G401.6 (cell line): ENCODE measurements around the gene ITGAE.
"Not testable (repeated sequence)": the region's sequence is repeated elsewhere in the genome, so short reads cannot be mapped to it uniquely, and the experiment has no call there.

Source experiments
- FAIRE-seq: peaks from 2 replicates; lab custom pipeline; 2012; peaks lifted over from hg19 to GRCh38; lab: Jason Lieb, UNC

ITGAE gene

DNA sequence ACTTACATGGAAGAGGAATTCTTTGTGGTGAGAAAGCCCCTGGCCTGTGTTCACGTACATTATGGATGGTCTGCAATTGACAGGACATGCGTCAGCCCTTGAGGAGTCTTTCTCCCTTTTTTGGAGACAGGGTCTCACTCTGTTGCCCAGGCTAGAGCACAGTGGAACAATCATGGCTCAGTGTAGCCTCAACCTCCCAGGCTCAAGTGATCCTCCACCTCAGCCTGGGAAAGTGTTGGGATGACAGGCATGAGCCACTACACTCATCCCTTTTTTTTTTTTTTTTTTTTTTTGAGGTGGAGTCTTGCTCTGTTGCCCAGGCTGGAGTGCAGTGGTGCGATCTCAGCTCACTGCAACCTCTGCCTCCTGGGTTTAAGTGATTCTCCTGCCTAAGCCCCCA, 72.9 kb downstream of the ITGAE start:
- not testable (repeated sequence) for FAIRE-seq

DNA sequence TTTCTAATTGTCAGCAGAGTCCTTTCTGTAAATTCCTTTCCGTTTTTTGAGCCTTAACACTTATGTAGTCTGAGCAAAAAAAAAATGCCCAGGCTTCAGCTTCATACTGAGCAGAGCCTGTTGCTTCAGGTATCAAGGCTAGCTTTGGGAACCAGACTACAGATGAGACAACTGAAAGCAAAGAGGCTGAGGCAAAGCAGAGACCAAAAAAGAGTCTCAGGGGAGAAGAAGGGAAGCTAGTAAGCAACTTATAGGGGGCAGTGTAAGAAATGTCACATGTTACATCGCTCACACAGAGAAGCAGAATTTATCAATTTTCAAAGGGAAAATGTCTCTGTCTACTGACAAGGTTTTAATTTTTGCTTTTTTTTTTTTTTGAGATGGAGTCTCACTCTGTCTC, 73.9 kb downstream of the ITGAE start:
- FAIRE-seq = no peak

GRCh38 chr17:3724378-3725077, 76.5 kb downstream of the ITGAE start:
- no peak for FAIRE-seq

DNA sequence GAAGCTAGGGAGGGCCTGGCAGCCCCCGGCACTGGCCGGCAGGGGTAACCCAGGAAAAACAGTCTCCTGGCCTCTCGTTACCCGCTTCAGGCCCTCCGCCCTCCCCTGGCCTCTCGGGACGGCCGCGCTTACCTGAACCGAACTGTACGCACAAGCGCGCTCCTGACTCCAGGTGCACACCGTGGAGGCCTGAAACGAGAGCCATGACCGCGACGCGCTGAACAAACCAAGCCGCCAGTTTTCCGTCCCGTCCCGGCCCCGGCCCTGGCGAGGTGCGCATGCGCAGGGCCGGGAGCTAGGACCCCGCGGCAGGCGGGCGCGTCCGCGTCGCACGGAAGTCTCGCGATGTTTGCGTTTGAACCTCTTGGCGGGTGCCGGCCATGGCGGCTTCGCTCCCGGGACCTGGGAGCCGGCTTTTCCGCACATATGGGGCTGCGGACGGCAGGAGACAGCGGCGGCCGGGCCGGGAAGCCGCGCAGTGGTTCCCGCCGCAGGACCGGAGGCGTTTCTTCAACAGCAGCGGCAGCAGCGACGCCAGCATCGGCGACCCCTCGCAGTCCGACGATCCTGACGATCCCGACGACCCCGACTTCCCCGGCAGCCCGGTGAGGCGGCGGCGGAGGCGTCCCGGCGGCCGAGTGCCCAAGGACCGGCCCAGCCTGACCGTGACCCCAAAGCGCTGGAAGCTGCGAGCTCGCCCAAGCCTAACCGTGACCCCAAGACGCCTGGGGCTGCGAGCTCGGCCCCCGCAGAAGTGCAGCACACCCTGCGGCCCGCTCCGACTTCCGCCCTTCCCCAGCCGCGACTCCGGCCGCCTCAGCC, 77.2 kb downstream of the ITGAE start, which contains the start of gene HASPIN:
Gene HASPIN (plus strand): TSS at position 348 of the 822 bp plus-strand sequence. CDS start 33 bp downstream, at position 381.
- no peak for FAIRE-seq

- FAIRE-seq = no peak
Measured at GRCh38 chr17:3723188-3723555, 77.8 kb downstream of the ITGAE start.

- no peak for FAIRE-seq
Measured at GRCh38 chr17:3722716-3723115, 78.3 kb downstream of the ITGAE start.

GRCh38 chr17:3719265-3719664, 81.7 kb downstream of the ITGAE start:
- FAIRE-seq = no peak

DNA sequence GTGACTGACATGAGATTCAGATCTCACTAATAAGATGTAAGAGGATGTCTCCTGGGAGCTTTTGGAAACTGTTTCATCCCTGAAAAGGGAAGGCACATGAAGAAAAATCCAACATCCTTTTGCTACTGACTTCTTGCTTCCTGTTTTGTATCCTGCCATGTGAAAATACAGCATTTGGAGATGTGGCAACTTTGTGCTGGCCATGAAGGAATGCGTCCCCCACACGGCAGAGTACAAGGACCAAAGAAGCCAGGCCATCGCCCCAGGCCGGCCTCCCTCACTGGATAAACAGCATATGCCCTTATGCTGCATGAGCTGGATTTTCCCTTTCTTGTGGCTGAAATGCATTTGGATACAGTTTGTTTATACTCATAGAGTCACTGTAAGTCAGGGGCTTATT, 82.8 kb downstream of the ITGAE start:
- no peak for FAIRE-seq

- FAIRE-seq = no peak
Measured at GRCh38 chr17:3715296-3715695, 85.7 kb downstream of the ITGAE start.

GRCh38 chr17:3712811-3713463, 88.1 kb downstream of the ITGAE start:
- no peak for FAIRE-seq

DNA sequence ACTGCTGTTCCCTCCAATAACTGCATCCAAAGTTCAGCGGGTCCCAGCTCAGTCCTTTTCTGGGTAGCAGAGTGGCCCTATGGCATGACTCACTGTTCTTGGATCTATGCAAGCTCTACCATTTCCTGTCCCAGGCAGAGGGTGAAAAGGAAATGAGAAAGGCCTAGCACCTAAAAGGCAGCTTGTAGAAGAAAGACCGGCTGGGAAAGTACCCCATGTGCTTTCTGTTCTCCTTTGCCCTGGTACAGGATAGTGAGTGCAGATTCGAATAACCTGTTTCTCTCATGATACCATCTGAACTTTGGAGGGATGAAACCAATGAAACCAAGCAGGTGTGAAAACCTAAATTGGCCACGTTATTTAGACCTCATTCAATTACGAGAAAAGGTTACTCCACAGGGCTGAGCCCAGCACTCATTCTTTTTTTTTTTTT, 90.0 kb downstream of the ITGAE start:
- FAIRE-seq = no peak

DNA sequence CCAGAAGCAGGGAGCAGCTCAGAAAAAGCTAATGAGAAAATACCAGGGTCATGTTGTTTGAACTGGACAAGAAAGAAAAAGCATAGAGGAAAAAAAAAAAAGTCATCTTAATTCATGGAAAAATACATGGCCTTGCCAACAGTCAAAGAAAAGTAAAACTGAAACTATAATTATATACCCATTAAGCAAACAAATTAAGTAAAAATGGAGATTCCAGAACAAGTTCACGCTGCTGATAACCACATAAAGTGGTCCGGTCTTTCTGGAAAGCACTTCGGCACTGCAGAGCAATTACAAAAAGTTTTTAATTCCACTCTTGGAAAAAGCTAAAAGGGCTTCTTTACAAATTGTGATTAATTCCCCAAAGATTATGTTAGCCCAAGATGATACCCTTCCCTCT, 92.6 kb downstream of the ITGAE start:
- no peak for FAIRE-seq

DNA sequence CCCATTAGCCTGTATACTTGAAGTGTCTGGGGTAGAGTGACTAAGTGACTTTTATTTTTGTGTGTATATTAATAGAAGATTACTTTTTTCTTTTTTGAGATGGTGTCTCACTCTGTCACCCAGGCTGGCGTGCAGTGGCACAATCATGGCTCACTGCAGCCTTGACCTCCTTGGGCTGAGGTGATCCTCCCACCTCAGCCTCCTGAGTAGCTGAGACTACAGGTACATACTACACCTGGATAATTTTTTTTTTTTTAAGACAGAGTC, 95.3 kb downstream of the ITGAE start:
- FAIRE-seq = not testable (repeated sequence)

- FAIRE-seq = no peak
Measured at GRCh38 chr17:3704931-3705717, 95.9 kb downstream of the ITGAE start.

DNA sequence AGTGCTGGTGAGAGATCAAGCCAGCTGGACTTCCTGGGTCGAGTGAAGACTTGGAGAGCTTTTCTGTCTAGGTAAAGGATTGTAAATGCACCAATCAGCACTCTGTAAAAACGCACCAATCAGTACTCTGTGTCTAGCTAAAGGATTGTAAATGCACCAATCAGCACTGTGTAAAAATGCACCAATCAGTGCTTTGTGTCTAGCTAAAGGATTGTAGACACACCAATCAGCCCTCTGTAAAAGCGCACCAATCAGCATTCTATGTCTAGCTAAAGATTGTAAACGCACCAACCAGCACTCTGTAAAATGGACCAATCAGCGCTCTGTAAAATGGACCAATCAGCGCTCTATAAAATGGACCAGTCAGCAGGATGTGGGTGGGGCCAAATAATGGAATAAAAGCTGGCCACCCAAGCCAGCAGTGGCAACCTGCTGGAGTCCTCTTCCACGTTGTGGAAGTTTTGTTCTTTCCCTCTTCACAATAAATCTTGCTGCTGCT, 98.9 kb downstream of the ITGAE start:
- FAIRE-seq = not testable (repeated sequence)

DNA sequence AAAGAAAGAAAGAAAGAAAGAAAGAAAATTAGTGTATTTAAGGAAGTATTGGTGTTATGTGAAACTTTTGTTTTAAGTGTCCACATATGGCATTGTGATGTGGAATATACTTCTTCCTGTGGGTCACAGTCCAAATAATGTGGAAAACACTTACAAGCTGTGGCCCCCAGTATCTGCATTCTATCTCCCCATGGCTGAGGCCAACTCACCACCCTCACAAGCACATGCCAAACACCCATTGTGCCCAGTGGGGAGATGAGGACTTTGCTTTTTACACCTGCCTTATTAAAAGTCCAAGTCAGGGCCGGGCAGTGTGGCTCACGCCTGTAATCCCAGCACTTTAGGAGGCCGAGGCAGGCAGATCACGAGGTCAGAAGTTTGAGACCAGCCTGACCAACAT, 101.0 kb downstream of the ITGAE start:
- no peak for FAIRE-seq

- no peak for FAIRE-seq
Measured at GRCh38 chr17:3698139-3698538, 102.8 kb downstream of the ITGAE start.

- no peak for FAIRE-seq
Measured at GRCh38 chr17:3697103-3697476, 103.9 kb downstream of the ITGAE start.

- FAIRE-seq = no peak
Measured at GRCh38 chr17:3695723-3696411, 105.1 kb downstream of the ITGAE start, which contains the start of gene P2RX5. TSS of gene P2RX5 (minus strand) at chr17:3696155. CDS start at chr17:3696005, 150 bp downstream.

DNA sequence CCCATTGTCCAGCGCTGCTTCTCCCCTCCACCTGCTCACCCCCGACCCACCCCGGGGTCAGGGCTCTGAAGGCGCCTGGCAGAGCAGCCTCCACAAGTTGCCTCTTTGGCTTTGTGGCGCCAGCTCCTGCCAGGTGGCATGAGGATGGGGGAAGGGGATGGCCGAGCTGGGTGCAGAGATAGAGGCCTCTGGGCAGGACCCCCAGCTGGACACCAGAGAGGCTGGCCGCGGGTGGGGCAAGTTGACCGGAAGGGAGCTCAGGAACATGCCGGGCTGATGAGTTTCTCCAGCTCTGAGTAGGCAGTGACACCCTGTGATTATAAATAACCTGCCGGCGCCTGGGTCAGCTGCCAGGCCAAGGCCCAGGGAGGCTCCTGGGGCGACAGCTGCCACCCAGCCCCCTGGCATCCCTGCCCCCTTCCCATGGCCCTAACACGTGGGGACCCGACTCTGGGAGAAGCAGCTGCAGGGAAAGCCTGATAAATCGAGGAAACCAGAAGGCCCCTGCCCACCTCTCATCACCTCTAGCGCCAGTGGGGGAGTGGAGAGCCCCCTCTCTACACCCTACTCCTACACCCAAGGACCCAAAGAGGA, 105.8 kb downstream of the ITGAE start:
- FAIRE-seq = no peak

- no peak for FAIRE-seq
Measured at GRCh38 chr17:3693829-3694231, 107.2 kb downstream of the ITGAE start.
